Measurements from ENCODE around the gene MAGI2.
"Not testable (repeated sequence)": the region's sequence is repeated elsewhere in the genome, so short reads cannot be mapped to it uniquely, and the experiment has no call there.

MAGI2 gene

DNA sequence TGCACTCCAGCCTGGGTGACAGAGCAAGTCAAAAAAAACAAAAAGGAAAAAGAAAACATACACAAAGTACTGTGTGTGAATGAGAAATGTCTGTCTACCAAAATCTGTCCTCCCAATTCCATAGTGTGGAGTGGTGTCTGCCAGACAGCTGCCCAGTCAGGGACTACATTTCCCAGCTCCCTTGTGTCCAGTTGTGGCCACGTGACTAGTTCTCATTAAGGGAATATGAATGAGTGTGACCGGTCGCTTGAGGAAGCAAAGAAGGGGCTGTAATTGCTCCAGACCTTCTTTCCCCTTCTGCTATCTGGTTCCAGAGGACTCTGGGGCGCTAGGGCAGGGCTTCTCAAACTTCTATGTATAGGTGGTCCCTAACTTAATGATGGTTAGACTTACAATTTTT is 1450.8 kb downstream of the MAGI2 start:
- Histone ChIP-seq H3K27ac (ENCODE audit: low read length) (no peak overlapping the region), H3K4me1 (ENCODE audit: control insufficient read depth, insufficient read depth, low read length) (no peaks in the 10 kb centered on the region), H3K9me3 (ENCODE audit: control insufficient read depth in 2 of 2, low read length in 2 of 2) (no peaks in the 10 kb centered on the region), H3K4me3 (ENCODE audit: low read length in 2 of 2) (no peak overlapping the region), H3K36me3 (ENCODE audit: control insufficient read depth in 2 of 2, insufficient read depth in 2 of 2, low read length in 2 of 2) (no peaks in the 10 kb centered on the region), H3K9ac (ENCODE audit: low read length in 2 of 2) (no peak overlapping the region), H3K27me3 (ENCODE audit: control insufficient read depth in 1 of 2, insufficient read depth in 2 of 2, low read length in 2 of 2) (no peaks in the 10 kb centered on the region)

- Histone ChIP-seq H3K27ac (ENCODE audit: low read length) (no peak overlapping the region), H3K27me3 (ENCODE audit: control insufficient read depth in 1 of 2, insufficient read depth in 2 of 2, low read length in 2 of 2) (no peaks in the 10 kb centered on the region), H3K36me3 (ENCODE audit: control insufficient read depth in 2 of 2, insufficient read depth in 2 of 2, low read length in 2 of 2) (no peaks in the 10 kb centered on the region), H3K4me3 (ENCODE audit: low read length in 2 of 2) (no peak overlapping the region), H3K9ac (ENCODE audit: low read length in 2 of 2) (no peak overlapping the region), H3K4me1 (ENCODE audit: control insufficient read depth, insufficient read depth, low read length) (no peaks in the 10 kb centered on the region), H3K9me3 (ENCODE audit: control insufficient read depth in 2 of 2, low read length in 2 of 2) (no peaks in the 10 kb centered on the region)
Observed at GRCh38 chr7:78002021-78002420, 1451.4 kb downstream of the MAGI2 start.

GRCh38 chr7:77999168-77999567 is 1454.3 kb downstream of the MAGI2 start:
- not testable (repeated sequence) for H3K9ac ChIP-seq (ENCODE audit: low read length in 2 of 2); H3K36me3 ChIP-seq (ENCODE audit: control insufficient read depth in 2 of 2, insufficient read depth in 2 of 2, low read length in 2 of 2); H3K9me3 ChIP-seq (ENCODE audit: control insufficient read depth in 2 of 2, low read length in 2 of 2); H3K27ac ChIP-seq (ENCODE audit: low read length); H3K4me1 ChIP-seq (ENCODE audit: control insufficient read depth, insufficient read depth, low read length); H3K4me3 ChIP-seq (ENCODE audit: low read length in 2 of 2); H3K27me3 ChIP-seq (ENCODE audit: control insufficient read depth in 1 of 2, insufficient read depth in 2 of 2, low read length in 2 of 2)

DNA sequence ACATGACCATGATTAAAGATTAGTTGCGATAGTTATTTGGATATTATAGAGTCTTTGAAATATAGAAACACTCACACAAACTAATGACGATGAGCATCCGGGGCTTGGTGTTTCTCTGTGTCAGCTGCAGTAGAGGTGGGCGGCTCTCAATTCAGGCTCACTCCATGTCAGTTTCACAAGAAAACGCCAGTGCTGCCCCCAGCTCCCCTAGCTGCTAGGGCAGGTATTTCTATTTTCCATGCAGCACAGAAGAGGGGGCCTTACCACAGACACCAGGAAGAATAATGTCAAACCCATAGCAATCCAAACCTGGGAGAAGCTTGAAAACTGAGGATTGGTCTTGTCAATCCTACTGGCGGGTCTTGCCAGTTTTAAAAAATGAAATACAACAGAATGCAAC is 1457.8 kb downstream of the MAGI2 start:
- Histone ChIP-seq H3K27me3 (ENCODE audit: control insufficient read depth in 1 of 2, insufficient read depth in 2 of 2, low read length in 2 of 2) (no peaks in the 10 kb centered on the region), H3K27ac (ENCODE audit: low read length) (no peak overlapping the region), H3K4me3 (ENCODE audit: low read length in 2 of 2) (no peak overlapping the region), H3K4me1 (ENCODE audit: control insufficient read depth, insufficient read depth, low read length) (no peaks in the 10 kb centered on the region), H3K36me3 (ENCODE audit: control insufficient read depth in 2 of 2, insufficient read depth in 2 of 2, low read length in 2 of 2) (no peaks in the 10 kb centered on the region), H3K9ac (ENCODE audit: low read length in 2 of 2) (no peak overlapping the region), H3K9me3 (ENCODE audit: control insufficient read depth in 2 of 2, low read length in 2 of 2) (no peaks in the 10 kb centered on the region)

GRCh38 chr7:77993838-77994237 is 1459.6 kb downstream of the MAGI2 start:
- no peak overlapping the region for H3K9ac ChIP-seq (ENCODE audit: low read length in 2 of 2)
- no peaks in the 10 kb centered on the region for H3K4me1 ChIP-seq (ENCODE audit: control insufficient read depth, insufficient read depth, low read length)
- no peaks in the 10 kb centered on the region for H3K9me3 ChIP-seq (ENCODE audit: control insufficient read depth in 2 of 2, low read length in 2 of 2)
- H3K27ac ChIP-seq (ENCODE audit: low read length) = no peak overlapping the region
- H3K27me3 ChIP-seq (ENCODE audit: control insufficient read depth in 1 of 2, insufficient read depth in 2 of 2, low read length in 2 of 2) = no peaks in the 10 kb centered on the region
- H3K36me3 ChIP-seq (ENCODE audit: control insufficient read depth in 2 of 2, insufficient read depth in 2 of 2, low read length in 2 of 2) = no peaks in the 10 kb centered on the region
- no peak overlapping the region for H3K4me3 ChIP-seq (ENCODE audit: low read length in 2 of 2)

DNA sequence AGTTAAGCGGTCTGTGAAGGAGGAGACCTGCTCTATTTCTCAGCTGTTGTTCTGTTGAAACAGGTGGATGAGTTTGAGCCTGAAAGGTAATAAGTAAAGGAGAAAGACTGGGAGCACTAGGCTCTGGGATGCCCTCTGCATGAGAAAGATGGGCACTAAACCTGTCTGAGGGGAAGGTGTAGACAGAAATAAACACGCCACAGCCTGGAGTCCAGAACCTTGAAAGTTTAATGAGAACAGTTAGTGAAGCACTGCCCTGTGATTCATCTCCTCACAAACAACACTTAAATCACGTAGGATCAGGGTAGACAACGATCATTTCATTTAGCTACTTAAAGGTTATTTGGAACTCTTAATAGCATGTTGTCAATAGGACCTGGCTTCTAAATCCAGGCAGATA is 1461.8 kb downstream of the MAGI2 start:
- Histone ChIP-seq H3K9ac (ENCODE audit: low read length in 2 of 2) (no peak overlapping the region), H3K4me3 (ENCODE audit: low read length in 2 of 2) (no peak overlapping the region), H3K27me3 (ENCODE audit: control insufficient read depth in 1 of 2, insufficient read depth in 2 of 2, low read length in 2 of 2) (no peaks in the 10 kb centered on the region), H3K36me3 (ENCODE audit: control insufficient read depth in 2 of 2, insufficient read depth in 2 of 2, low read length in 2 of 2) (no peaks in the 10 kb centered on the region), H3K27ac (ENCODE audit: low read length) (no peak overlapping the region), H3K9me3 (ENCODE audit: control insufficient read depth in 2 of 2, low read length in 2 of 2) (no peaks in the 10 kb centered on the region), H3K4me1 (ENCODE audit: control insufficient read depth, insufficient read depth, low read length) (no peaks in the 10 kb centered on the region)

- no peaks in the 10 kb centered on the region for H3K27me3 ChIP-seq (ENCODE audit: control insufficient read depth in 1 of 2, insufficient read depth in 2 of 2, low read length in 2 of 2)
Observed at GRCh38 chr7:77989981-77990566, 1463.4 kb downstream of the MAGI2 start.

DNA sequence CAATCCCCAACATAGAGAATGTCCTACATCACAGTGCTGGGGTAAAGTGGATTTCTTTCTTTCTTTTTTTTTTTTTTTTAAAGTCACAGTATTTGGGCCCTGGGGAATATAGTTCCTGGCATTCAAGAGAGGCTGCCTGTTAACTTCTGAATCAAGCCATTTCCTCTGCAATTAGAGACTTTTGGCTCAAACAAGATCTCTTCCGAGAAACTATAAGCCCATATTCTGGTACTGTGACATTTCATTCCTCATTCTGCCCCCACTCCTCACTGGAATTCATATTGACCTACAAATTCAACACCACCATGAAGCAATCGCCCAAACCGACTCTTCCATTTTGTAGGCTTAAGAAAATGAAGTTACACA is 1467.5 kb downstream of the MAGI2 start:
- H3K4me1 ChIP-seq (ENCODE audit: control insufficient read depth, insufficient read depth, low read length) = no peaks in the 10 kb centered on the region
- no peaks in the 10 kb centered on the region for H3K36me3 ChIP-seq (ENCODE audit: control insufficient read depth in 2 of 2, insufficient read depth in 2 of 2, low read length in 2 of 2)
- no peaks in the 10 kb centered on the region for H3K27me3 ChIP-seq (ENCODE audit: control insufficient read depth in 1 of 2, insufficient read depth in 2 of 2, low read length in 2 of 2)
- H3K27ac ChIP-seq (ENCODE audit: low read length) = no peak overlapping the region
- H3K9me3 ChIP-seq (ENCODE audit: control insufficient read depth in 2 of 2, low read length in 2 of 2) = no peaks in the 10 kb centered on the region
- H3K4me3 ChIP-seq (ENCODE audit: low read length in 2 of 2) = no peak overlapping the region
- no peak overlapping the region for H3K9ac ChIP-seq (ENCODE audit: low read length in 2 of 2)

More at GRCh38 chr7:77989981-77990566, 1463.4 kb downstream of the MAGI2 start:
- Histone ChIP-seq H3K4me1 (ENCODE audit: control insufficient read depth, insufficient read depth, low read length) (no peaks in the 10 kb centered on the region), H3K27ac (ENCODE audit: low read length) (no peak overlapping the region), H3K9ac (ENCODE audit: low read length in 2 of 2) (no peak overlapping the region), H3K36me3 (ENCODE audit: control insufficient read depth in 2 of 2, insufficient read depth in 2 of 2, low read length in 2 of 2) (no peaks in the 10 kb centered on the region), H3K9me3 (ENCODE audit: control insufficient read depth in 2 of 2, low read length in 2 of 2) (no peaks in the 10 kb centered on the region), H3K4me3 (ENCODE audit: low read length in 2 of 2) (no peak overlapping the region)

- Histone ChIP-seq H3K27me3 (ENCODE audit: control insufficient read depth in 1 of 2, insufficient read depth in 2 of 2, low read length in 2 of 2) (no peaks in the 10 kb centered on the region), H3K27ac (ENCODE audit: low read length) (no peak overlapping the region), H3K4me1 (ENCODE audit: control insufficient read depth, insufficient read depth, low read length) (no peaks in the 10 kb centered on the region), H3K9me3 (ENCODE audit: control insufficient read depth in 2 of 2, low read length in 2 of 2) (no peaks in the 10 kb centered on the region), H3K4me3 (ENCODE audit: low read length in 2 of 2) (no peak overlapping the region), H3K9ac (ENCODE audit: low read length in 2 of 2) (no peak overlapping the region), H3K36me3 (ENCODE audit: control insufficient read depth in 2 of 2, insufficient read depth in 2 of 2, low read length in 2 of 2) (no peaks in the 10 kb centered on the region)
Observed at GRCh38 chr7:77985232-77985973, 1468.1 kb downstream of the MAGI2 start.

DNA sequence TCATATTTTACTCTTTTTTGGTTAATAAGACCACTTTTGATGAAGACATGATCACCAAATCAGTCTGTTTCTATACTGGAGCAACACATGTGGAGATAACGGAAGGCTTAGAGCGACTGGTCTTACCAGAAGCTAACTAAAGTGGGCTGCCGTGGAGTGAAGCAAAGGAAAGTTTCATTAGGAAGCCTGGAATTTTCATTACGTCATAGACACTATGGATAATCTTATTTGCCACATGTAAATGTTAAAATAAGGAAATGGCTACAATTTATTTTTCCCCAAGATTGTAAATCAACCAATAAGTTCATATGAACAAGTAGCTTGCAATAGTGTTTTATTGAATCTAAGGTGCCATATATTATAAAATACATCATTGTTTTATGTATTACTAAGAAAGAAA is 1469.5 kb downstream of the MAGI2 start:
- H3K9me3 ChIP-seq (ENCODE audit: control insufficient read depth in 2 of 2, low read length in 2 of 2) = no peaks in the 10 kb centered on the region
- no peak overlapping the region for H3K9ac ChIP-seq (ENCODE audit: low read length in 2 of 2)
- no peak overlapping the region for H3K27ac ChIP-seq (ENCODE audit: low read length)
- H3K4me3 ChIP-seq (ENCODE audit: low read length in 2 of 2) = no peak overlapping the region
- H3K4me1 ChIP-seq (ENCODE audit: control insufficient read depth, insufficient read depth, low read length) = no peaks in the 10 kb centered on the region
- no peaks in the 10 kb centered on the region for H3K27me3 ChIP-seq (ENCODE audit: control insufficient read depth in 1 of 2, insufficient read depth in 2 of 2, low read length in 2 of 2)
- no peaks in the 10 kb centered on the region for H3K36me3 ChIP-seq (ENCODE audit: control insufficient read depth in 2 of 2, insufficient read depth in 2 of 2, low read length in 2 of 2)

DNA sequence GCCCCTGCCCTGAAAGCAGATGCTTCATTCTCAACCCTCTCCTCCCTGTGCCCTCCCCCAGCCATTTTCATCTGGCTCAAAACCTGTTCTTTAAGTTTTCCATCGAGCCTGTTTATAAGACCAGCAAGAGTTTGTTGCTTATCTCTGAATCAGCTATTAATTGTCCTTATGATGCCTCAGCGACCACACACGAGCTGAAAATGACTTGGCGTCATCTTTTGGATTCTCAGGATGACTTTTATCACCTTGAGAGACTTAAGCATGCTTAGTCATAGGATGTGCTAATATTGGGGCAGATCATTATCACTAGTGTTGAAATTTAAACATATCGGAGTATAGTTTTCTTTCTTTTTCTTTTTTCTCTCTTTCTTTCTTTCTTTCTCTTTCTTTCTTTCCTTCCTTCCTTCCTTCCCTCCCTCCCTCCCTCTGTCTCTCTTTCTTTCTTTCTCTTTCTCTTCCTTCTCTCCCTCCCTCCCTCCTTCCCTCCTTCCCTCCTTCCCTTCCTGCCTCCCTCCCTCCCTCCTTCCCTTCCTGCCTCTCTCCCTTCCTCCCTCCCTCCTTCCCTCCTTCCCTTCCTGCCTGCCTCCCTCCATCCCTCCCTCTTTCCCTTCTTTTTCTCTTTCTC is 1470.4 kb downstream of the MAGI2 start:
- no peaks in the 10 kb centered on the region for H3K4me1 ChIP-seq (ENCODE audit: control insufficient read depth, insufficient read depth, low read length)
- no peaks in the 10 kb centered on the region for H3K9me3 ChIP-seq (ENCODE audit: control insufficient read depth in 2 of 2, low read length in 2 of 2)
- no peaks in the 10 kb centered on the region for H3K36me3 ChIP-seq (ENCODE audit: control insufficient read depth in 2 of 2, insufficient read depth in 2 of 2, low read length in 2 of 2)
- no peak overlapping the region for H3K4me3 ChIP-seq (ENCODE audit: low read length in 2 of 2)
- no peaks in the 10 kb centered on the region for H3K27me3 ChIP-seq (ENCODE audit: control insufficient read depth in 1 of 2, insufficient read depth in 2 of 2, low read length in 2 of 2)
- H3K9ac ChIP-seq (ENCODE audit: low read length in 2 of 2) = no peak overlapping the region
- no peak overlapping the region for H3K27ac ChIP-seq (ENCODE audit: low read length)
